Camera-type eye (tissue), 1 donor: ENCODE measurements around the gene ZFPM1. TPM values are rescaled to one million over a fixed set of nuclear protein-coding genes. Genes with fewer than 3 reads are reported as not detected.

Source experiments
- total RNA-seq: library from RNA; depleted of rRNA; stranded (reverse); fragments of >200 nt; gene quantifications from one replicate; pipeline ENCODE4 v1.2.3, GENCODE V29; 2014

ZFPM1 gene
- total RNA-seq: 4.9 TPM

DNA sequence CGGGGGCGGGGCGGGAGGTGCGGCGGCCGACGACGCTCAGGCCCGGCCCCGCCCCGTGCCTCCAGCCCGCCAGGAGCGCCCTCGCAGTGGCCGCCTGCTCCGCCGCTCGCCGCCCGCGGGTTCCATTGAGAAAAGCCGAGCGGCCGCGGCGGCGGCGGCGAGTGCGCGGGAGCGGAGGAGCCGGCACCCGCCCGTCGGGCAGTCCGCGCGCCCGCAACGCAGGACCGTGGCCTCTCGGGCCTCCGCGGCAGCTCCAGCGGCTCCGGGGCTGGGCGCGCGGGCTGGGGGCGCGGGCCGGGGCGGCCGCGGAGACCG is at the start of gene ZFPM1:
TSS of gene ZFPM1 (plus strand) at position 64 of the 315 bp plus-strand sequence. CDS start 359 bp downstream, outside the sequence.

DNA sequence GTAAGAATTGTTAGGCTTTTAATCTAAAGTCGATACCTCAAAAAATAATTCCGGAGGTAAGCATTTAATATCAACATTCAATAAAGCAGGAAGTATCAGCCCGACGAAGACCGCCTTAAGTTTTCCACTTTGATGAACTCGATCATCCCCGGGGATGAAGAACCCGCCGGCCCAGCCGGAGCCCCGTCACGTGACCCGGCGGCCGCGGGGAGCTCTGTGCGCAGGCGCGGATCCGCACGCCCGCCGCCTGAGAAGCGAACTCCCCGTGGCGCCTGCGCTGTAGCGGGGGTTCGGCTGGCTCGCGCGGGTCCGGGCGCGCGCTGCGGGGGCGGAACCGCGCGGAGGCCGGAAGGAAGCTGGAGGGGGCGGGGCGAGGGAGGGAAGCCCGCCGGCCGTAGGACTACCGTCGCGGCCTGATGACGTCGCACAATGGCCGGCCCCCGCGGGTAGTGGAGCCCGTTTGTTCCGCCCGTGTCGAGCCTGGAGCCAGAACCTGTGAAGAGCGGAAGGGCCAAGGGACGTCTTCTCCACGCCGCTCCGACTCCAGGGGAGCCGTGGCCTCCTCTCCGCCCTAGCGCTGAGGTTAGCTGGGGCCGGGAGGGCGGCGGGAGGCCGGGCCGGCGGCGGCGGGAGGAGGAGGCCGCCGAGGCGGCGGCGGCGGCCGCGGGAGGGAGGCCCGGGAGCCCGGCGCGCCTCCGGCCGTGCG is 117.1 kb downstream of the ZFPM1 start, which contains the start of gene ZC3H18:
TSS of gene ZC3H18 (plus strand) at position 419 of the 706 bp plus-strand sequence. CDS start 6,721 bp downstream, outside the sequence.

Other genes with a start within 250 kb of the ZFPM1 start
- 11.7 TPM for gene ZNF469, start 70.3 kb upstream of the ZFPM1 start, total RNA-seq
- gene ZC3H18, start 117.1 kb downstream of the ZFPM1 start, total RNA-seq: 30.6 TPM
- gene IL17C, start 185.3 kb downstream of the ZFPM1 start, total RNA-seq: not detected
- gene CYBA, start 197.8 kb downstream of the ZFPM1 start, total RNA-seq: 52.6 TPM
- gene MVD, start 209.8 kb downstream of the ZFPM1 start, total RNA-seq: 22.2 TPM
- 1.4 TPM for gene SNAI3, start 233.2 kb downstream of the ZFPM1 start, total RNA-seq